Frontal cortex (tissue), 4 donors: ENCODE results near the gene SLC37A3. TPM values are rescaled to one million over a fixed set of nuclear protein-coding genes. Genes with fewer than 3 reads are reported as not detected.
"Not testable (repeated sequence)": the region's sequence is repeated elsewhere in the genome, so short reads cannot be mapped to it uniquely, and the experiment has no call there.

Experiments used
- DNase-seq, 2 donors: peaks; one replicate each; pipeline ENCODE4 v3.0.0; 2012; ENCODE audit warnings: low spot score in 2 of 2
- FAIRE-seq: peaks from 2 replicates; lab custom pipeline; 2012; peaks lifted over from hg19 to GRCh38; lab: Jason Lieb, UNC
- total RNA-seq: library from RNA; depleted of rRNA; stranded (reverse); fragments of >200 nt; gene quantifications from one replicate; pipeline ENCODE4 v1.2.3, GENCODE V29; 2014
- donor health status: control.
- donor health status: control.
- donor health status: control.

The SLC37A3 gene
- total RNA-seq, 1 donor from 2014 or later, result 158 TPM

- no peak for DNase-seq
- no peak for FAIRE-seq
These were observed 80.7 kb downstream of the SLC37A3 start for GRCh38 chr7:140317597-140317996.

- DNase-seq (peak in 1 of 2 donors; percentile 68), FAIRE-seq (no peak)
These were observed 82.1 kb downstream of the SLC37A3 start for GRCh38 chr7:140316165-140316661.

GRCh38 chr7:140315498-140316164, 82.7 kb downstream of the SLC37A3 start:
- DNase-seq (no peak), FAIRE-seq (no peak)

GRCh38 chr7:140314573-140315480, 83.5 kb downstream of the SLC37A3 start:
- FAIRE-seq (no peak), DNase-seq (no peak)

- DNase-seq (no peak), FAIRE-seq (no peak)
These were observed 86.0 kb downstream of the SLC37A3 start for GRCh38 chr7:140312141-140312846.

GRCh38 chr7:140311128-140311527, 87.2 kb downstream of the SLC37A3 start:
- not testable (repeated sequence) for FAIRE-seq

GRCh38 chr7:140310337-140311002, 87.9 kb downstream of the SLC37A3 start:
- DNase-seq (no peak), FAIRE-seq (no peak)

More at GRCh38 chr7:140311128-140311527, 87.2 kb downstream of the SLC37A3 start:
- not testable (repeated sequence) for DNase-seq

- FAIRE-seq (no peak), DNase-seq (no peak)
These were observed 90.3 kb downstream of the SLC37A3 start for GRCh38 chr7:140308060-140308459.

- DNase-seq (peak in 1 of 2 donors; percentile 38), FAIRE-seq (no peak)
These were observed 94.0 kb downstream of the SLC37A3 start for GRCh38 chr7:140304191-140304799.

- no peak for DNase-seq
- FAIRE-seq, result no peak
These were observed 97.8 kb downstream of the SLC37A3 start for GRCh38 chr7:140300243-140301136.

GRCh38 chr7:140298213-140298612, 100.1 kb downstream of the SLC37A3 start:
- no peak for DNase-seq
- FAIRE-seq, result no peak

GRCh38 chr7:140297192-140297591, 101.1 kb downstream of the SLC37A3 start:
- FAIRE-seq (no peak), DNase-seq (no peak)

- no peak for DNase-seq
- FAIRE-seq, result no peak
These were observed 103.0 kb downstream of the SLC37A3 start for GRCh38 chr7:140295224-140295738.

- FAIRE-seq (no peak), DNase-seq (no peak)
These were observed 103.9 kb downstream of the SLC37A3 start for GRCh38 chr7:140294454-140294853.

- DNase-seq (no peak), FAIRE-seq (no peak)
These were observed 105.9 kb downstream of the SLC37A3 start for GRCh38 chr7:140292438-140292837.

- no peak for DNase-seq
- FAIRE-seq, result no peak
These were observed 108.5 kb downstream of the SLC37A3 start for GRCh38 chr7:140289804-140290203.

GRCh38 chr7:140287988-140288387, 110.3 kb downstream of the SLC37A3 start:
- DNase-seq, result no peak
- FAIRE-seq, result no peak

GRCh38 chr7:140285938-140286337, 112.4 kb downstream of the SLC37A3 start:
- FAIRE-seq (no peak), DNase-seq (no peak)
